ENCODE measurements around the gene ZNF516.

The ZNF516 gene

DNA sequence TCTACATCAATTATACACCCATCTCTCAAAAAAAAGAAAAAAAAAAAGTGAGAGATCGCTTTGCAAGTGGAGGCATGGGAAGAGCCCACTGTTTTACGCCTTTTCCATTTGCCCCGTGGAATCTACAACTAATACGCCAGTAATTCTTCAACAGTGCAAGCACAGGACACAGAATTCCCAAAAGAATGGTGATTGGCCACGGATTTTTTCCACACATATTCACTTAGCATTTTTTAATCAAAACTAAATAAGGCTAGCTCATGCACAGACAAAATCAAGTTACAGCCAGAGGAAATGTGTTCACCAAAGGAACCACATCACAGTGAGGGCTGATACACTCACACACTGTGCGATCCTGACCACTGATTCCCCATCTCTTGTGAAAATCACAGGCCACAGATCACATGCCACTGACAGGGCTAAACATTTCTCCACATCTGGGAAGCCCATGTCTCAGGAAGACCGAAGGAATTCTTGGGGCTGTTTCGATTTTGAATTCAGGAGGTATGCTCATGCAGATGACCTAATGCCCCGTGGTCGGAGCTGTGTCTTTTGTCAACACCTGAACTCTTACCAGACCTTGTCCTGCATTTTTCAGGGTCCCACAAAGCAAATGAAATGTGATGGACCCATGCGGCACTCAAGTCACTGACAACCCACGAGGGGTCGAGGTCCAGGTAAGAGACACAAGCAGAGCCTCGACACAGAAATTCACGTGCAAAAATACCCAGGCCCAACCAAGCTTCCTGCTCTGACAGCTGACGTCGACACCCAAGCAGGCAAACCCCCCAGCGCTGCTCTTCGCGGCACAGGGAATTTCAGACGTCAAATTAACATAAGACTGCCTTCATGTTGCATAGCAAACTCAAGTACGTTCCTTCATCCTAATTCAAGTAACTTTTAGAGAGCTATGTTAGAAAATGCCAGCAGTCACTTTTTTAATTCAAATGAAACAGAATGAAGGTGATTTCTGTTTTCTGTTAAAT is 69.6 kb downstream of the ZNF516 start:
- H3K27ac ChIP-seq (ENCODE audit: low read depth, low read length) = no peak overlapping the region
- no peak overlapping the region for H3K4me2 ChIP-seq (ENCODE audit: low read length)
- no peaks in the 10 kb centered on the region for H3K9me3 ChIP-seq (ENCODE audit: control insufficient read depth, insufficient read depth, low read length)
- H3K79me2 ChIP-seq (ENCODE audit: control insufficient read depth, low read length) = peaks cover 87% of the 10 kb centered on the region
- no peak overlapping the region for H3K4me3 ChIP-seq (ENCODE audit: low read length)
- TF ChIP-seq EZH2phosphoT487 (IDR thresholded peaks at IDR 0.05; ENCODE audit: borderline replicate concordance, low read length) = no peak
- TF ChIP-seq, protein P1, sequence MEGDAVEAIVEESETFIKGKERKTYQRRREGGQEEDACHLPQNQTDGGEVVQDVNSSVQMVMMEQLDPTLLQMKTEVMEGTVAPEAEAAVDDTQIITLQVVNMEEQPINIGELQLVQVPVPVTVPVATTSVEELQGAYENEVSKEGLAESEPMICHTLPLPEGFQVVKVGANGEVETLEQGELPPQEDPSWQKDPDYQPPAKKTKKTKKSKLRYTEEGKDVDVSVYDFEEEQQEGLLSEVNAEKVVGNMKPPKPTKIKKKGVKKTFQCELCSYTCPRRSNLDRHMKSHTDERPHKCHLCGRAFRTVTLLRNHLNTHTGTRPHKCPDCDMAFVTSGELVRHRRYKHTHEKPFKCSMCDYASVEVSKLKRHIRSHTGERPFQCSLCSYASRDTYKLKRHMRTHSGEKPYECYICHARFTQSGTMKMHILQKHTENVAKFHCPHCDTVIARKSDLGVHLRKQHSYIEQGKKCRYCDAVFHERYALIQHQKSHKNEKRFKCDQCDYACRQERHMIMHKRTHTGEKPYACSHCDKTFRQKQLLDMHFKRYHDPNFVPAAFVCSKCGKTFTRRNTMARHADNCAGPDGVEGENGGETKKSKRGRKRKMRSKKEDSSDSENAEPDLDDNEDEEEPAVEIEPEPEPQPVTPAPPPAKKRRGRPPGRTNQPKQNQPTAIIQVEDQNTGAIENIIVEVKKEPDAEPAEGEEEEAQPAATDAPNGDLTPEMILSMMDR (IDR thresholded peaks at IDR 0.05; ENCODE audit: low read depth, low read length, poor library complexity, severe bottlenecking) = no peak
- H3F3A ChIP-seq (ENCODE audit: control insufficient read depth, insufficient read depth) = no peaks in the 10 kb centered on the region
- peaks cover 20% of the 10 kb centered on the region; the same call in 1 of the 2 replicates for H4K20me1 ChIP-seq (ENCODE audit: control insufficient read depth, insufficient read depth, low read depth, low read length)
- no peaks in the 10 kb centered on the region for H3K4me1 ChIP-seq (ENCODE audit: control insufficient read depth, low read length)
- no peaks in the 10 kb centered on the region for H3K27me3 ChIP-seq (ENCODE audit: control insufficient read depth, low read length)
- no peaks in the 10 kb centered on the region for H3K36me3 ChIP-seq (ENCODE audit: control insufficient read depth, low read length)
- no peaks in the 10 kb centered on the region for H3K9me2 ChIP-seq (replicated peaks; ENCODE audit: control insufficient read depth, low read length)

DNA sequence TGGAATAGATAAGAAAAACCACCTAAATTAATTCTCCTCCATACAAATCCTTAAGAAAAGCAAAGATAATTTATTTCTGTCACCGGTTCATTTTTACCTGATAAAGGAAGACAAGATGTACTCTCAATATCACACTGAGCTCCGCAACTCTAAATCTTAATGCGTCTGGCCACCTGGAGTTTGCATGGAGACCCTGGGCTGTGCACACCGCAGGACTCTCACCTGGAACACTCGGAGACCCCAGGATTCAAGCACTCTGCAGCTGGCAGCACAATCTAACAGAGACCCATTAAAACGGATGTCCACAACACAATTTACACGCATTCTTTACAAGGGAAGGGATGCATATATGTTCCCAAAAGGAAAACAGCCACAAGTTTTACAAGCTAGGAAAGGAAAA is 72.2 kb downstream of the ZNF516 start:
- TF ChIP-seq, protein P1 (IDR thresholded peaks at IDR 0.05; ENCODE audit: low read depth, low read length, poor library complexity, severe bottlenecking) = no peak
- TF ChIP-seq EZH2phosphoT487 (IDR thresholded peaks at IDR 0.05; ENCODE audit: borderline replicate concordance, low read length) = no peak
- H3K79me2 ChIP-seq (ENCODE audit: control insufficient read depth, low read length) = peaks cover 84% of the 10 kb centered on the region

DNA sequence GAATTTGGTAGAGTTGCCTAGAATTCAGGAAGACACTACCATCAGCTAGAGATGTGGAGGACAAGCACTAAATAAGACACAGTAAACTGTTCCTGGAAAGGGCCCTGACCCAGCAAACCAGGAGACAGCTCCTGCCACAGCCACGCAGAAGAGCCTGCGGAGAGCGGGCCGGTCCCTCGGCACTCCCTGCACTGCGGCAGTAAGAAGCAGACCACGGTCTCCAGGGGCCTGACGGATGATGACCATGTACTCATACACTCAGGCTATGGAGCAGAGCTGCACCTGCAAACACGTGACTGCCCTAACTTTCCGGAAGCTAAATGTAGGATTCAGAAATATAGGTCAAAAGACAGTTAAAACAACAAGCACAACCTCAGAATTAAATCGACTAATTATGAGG is 72.9 kb downstream of the ZNF516 start:
- H3K4me1 ChIP-seq (ENCODE audit: control insufficient read depth, low read length) = no peaks in the 10 kb centered on the region
- peaks cover 84% of the 10 kb centered on the region for H3K79me2 ChIP-seq (ENCODE audit: control insufficient read depth, low read length)
- H3K27ac ChIP-seq (ENCODE audit: low read depth, low read length) = no peak overlapping the region
- H4K20me1 ChIP-seq (ENCODE audit: control insufficient read depth, insufficient read depth, low read depth, low read length) = peaks cover 5% of the 10 kb centered on the region; the same call in 1 of the 2 replicates
- H3K36me3 ChIP-seq (ENCODE audit: control insufficient read depth, low read length) = no peaks in the 10 kb centered on the region
- TF ChIP-seq, protein P1 (IDR thresholded peaks at IDR 0.05; ENCODE audit: low read depth, low read length, poor library complexity, severe bottlenecking) = no peak
- no peak for TF ChIP-seq EZH2phosphoT487 (IDR thresholded peaks at IDR 0.05; ENCODE audit: borderline replicate concordance, low read length)
- H3K27me3 ChIP-seq (ENCODE audit: control insufficient read depth, low read length) = no peaks in the 10 kb centered on the region
- no peak overlapping the region for H3K4me3 ChIP-seq (ENCODE audit: low read length)
- H3K9me3 ChIP-seq (ENCODE audit: control insufficient read depth, insufficient read depth, low read length) = no peaks in the 10 kb centered on the region
- no peaks in the 10 kb centered on the region for H3F3A ChIP-seq (ENCODE audit: control insufficient read depth, insufficient read depth)
- H3K9me2 ChIP-seq (replicated peaks; ENCODE audit: control insufficient read depth, low read length) = no peaks in the 10 kb centered on the region
- H3K4me2 ChIP-seq (ENCODE audit: low read length) = no peak overlapping the region

More for the DNA sequence above, 72.2 kb downstream of the ZNF516 start:
- no peaks in the 10 kb centered on the region for H3K27me3 ChIP-seq (ENCODE audit: control insufficient read depth, low read length)
- no peak overlapping the region for H3K4me2 ChIP-seq (ENCODE audit: low read length)
- no peak overlapping the region for H3K4me3 ChIP-seq (ENCODE audit: low read length)
- H4K20me1 ChIP-seq (ENCODE audit: control insufficient read depth, insufficient read depth, low read depth, low read length) = peaks cover 6% of the 10 kb centered on the region; the same call in 1 of the 2 replicates
- no peaks in the 10 kb centered on the region for H3K9me2 ChIP-seq (replicated peaks; ENCODE audit: control insufficient read depth, low read length)
- H3F3A ChIP-seq (ENCODE audit: control insufficient read depth, insufficient read depth) = no peaks in the 10 kb centered on the region
- H3K9me3 ChIP-seq (ENCODE audit: control insufficient read depth, insufficient read depth, low read length) = no peaks in the 10 kb centered on the region
- no peaks in the 10 kb centered on the region for H3K36me3 ChIP-seq (ENCODE audit: control insufficient read depth, low read length)
- H3K27ac ChIP-seq (ENCODE audit: low read depth, low read length) = no peak overlapping the region
- no peaks in the 10 kb centered on the region for H3K4me1 ChIP-seq (ENCODE audit: control insufficient read depth, low read length)

Measured in DOHH2 (cell line).